Mesodermal cell (in vitro differentiated cells): ENCODE results near the gene CDHR4. TPM values are rescaled to one million over a fixed set of nuclear protein-coding genes. Genes with fewer than 3 reads are reported as not detected.

Experiments
- H3K27ac ChIP-seq: 2 replicates; pipeline ENCODE4 v1.7.0; 2013; ENCODE audit warnings: mild to moderate bottlenecking, low read depth, low read length, moderate library complexity; ENCODE audit not compliant: severe bottlenecking
- H3K36me3 ChIP-seq: 2 replicates; pipeline ENCODE4 v1.7.1; 2013; ENCODE audit warnings: mild to moderate bottlenecking, low read length, moderate library complexity; ENCODE audit not compliant: control insufficient read depth, insufficient read depth
- H3K4me1 ChIP-seq: one replicate; pipeline ENCODE4 v1.7.1; 2013; ENCODE audit warnings: mild to moderate bottlenecking, low read length; ENCODE audit not compliant: insufficient read depth, control insufficient read depth, poor library complexity, severe bottlenecking
- H3K4me3 ChIP-seq: 2 replicates; pipeline ENCODE4 v1.7.0; 2013; ENCODE audit warnings: low read length, control low read depth, mild to moderate bottlenecking; ENCODE audit not compliant: insufficient read depth, poor library complexity, severe bottlenecking; ENCODE audit errors: extremely low read depth
- H3K9me3 ChIP-seq: 2 replicates; pipeline ENCODE4 v1.7.1; 2013; ENCODE audit warnings: mild to moderate bottlenecking, low read length, moderate library complexity; ENCODE audit not compliant: control insufficient read depth
- WGBS, 2 experiments: methylation state at CpG; one replicate each; pipeline ENCODE4 v1.1.5; 2013; ENCODE audit warnings: missing lambda C conversion rate in 2 of 2; ENCODE audit not compliant: insufficient coverage in 2 of 2; 5-methylcytosine and 5-hydroxymethylcytosine counted together
- polyA plus RNA-seq, 2 experiments: library from polyadenylated mRNA; stranded (reverse); fragments of 50-300 nt; gene quantifications; one replicate each; pipeline ENCODE4 v1.2.3, GENCODE V29; 2013

Gene CDHR4
- not detected for polyA plus RNA-seq (2013, experiment 1 of 2)
- polyA plus RNA-seq (2013, experiment 2 of 2), result not detected

DNA sequence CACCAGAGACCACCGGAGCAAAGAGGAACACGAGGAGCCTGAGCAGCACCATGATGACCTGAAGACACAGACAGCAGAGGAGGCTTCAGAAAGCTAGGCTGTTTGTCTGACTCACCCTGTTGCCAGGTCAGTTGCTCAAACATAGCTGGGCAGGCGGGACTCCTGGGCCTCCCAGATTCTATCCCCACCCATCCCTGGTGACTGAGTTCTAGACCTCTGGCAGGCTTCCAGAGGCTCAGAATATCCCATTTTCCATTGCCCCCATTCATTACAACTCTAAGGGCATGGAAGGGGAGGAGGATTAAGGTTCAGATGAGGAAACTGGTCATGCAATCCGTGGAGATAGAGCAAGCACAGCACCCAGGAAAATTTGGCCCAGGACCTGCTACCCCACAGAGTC, at the start of gene CDHR4:
Gene CDHR4 (minus strand): TSS at position 113 of the 400 bp plus-strand sequence. CDS start 61 bp downstream, at position 52.
- no peaks in the 10 kb centered on the region for H3K9me3 ChIP-seq
- H3K4me1 ChIP-seq, result peaks cover 7% of the 10 kb centered on the region
- no peak within 1 kb of the TSS for H3K27ac ChIP-seq
- H3K4me3 ChIP-seq, result no peak within 1 kb of the TSS
- WGBS, 2 experiments, result 83 to 94% methylated on average over 2 of the region's 4 CpGs
- no peaks in the 10 kb centered on the region for H3K36me3 ChIP-seq

DNA sequence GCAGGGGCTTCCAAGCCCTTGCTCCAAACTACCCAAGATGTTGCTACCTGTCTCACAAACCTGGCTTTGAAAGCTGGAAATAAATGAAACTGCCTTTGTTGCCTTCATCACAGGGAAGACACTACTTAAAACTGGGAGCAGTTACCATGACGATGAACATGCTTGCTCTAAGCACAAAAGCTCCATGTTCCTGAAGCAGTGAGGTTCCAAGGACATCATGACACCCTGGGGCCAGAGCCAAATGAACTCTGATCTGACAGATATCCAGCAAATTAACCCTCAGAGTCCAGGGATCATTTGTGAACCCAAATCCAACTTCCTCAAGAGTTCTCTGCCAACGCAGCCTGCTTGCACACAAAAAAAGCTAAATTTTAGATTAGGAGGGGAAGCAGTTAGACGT, 46.0 kb upstream of the CDHR4 start:
- no peak overlapping the region for H3K27ac ChIP-seq
- no peaks in the 10 kb centered on the region for H3K9me3 ChIP-seq
- H3K36me3 ChIP-seq, result peaks cover 47% of the 10 kb centered on the region
- H3K4me3 ChIP-seq, result no peak overlapping the region
- WGBS, 2 experiments, result 73 to 91% methylated on average over 1 to 2 of the region's 3 CpGs
- no peaks in the 10 kb centered on the region for H3K4me1 ChIP-seq

- WGBS, 2 experiments, result 75 to 91% methylated on average over 3 to 5 of the region's 5 CpGs
- Histone ChIP-seq H3K27ac (no peak overlapping the region), H3K4me3 (no peak overlapping the region), H3K36me3 (peaks cover 56% of the 10 kb centered on the region), H3K4me1 (no peaks in the 10 kb centered on the region), H3K9me3 (no peaks in the 10 kb centered on the region)
These were observed 45.0 kb upstream of the CDHR4 start for GRCh38 chr3:49844464-49845183.

GRCh38 chr3:49842843-49843517, 43.3 kb upstream of the CDHR4 start:
- 83 to 95% methylated on average over 3 of the region's 3 CpGs for WGBS, 2 experiments
- Histone ChIP-seq H3K4me1 (no peaks in the 10 kb centered on the region), H3K27ac (no peak overlapping the region), H3K36me3 (peaks cover 63% of the 10 kb centered on the region), H3K4me3 (no peak overlapping the region), H3K9me3 (no peaks in the 10 kb centered on the region)

GRCh38 chr3:49841806-49842205, 42.1 kb upstream of the CDHR4 start:
- WGBS, 2 experiments, result 94 to 95% methylated on average over 5 of the region's 7 CpGs
- Histone ChIP-seq H3K4me1 (no peaks in the 10 kb centered on the region), H3K9me3 (no peaks in the 10 kb centered on the region), H3K27ac (no peak overlapping the region), H3K4me3 (no peak overlapping the region), H3K36me3 (peaks cover 67% of the 10 kb centered on the region)

DNA sequence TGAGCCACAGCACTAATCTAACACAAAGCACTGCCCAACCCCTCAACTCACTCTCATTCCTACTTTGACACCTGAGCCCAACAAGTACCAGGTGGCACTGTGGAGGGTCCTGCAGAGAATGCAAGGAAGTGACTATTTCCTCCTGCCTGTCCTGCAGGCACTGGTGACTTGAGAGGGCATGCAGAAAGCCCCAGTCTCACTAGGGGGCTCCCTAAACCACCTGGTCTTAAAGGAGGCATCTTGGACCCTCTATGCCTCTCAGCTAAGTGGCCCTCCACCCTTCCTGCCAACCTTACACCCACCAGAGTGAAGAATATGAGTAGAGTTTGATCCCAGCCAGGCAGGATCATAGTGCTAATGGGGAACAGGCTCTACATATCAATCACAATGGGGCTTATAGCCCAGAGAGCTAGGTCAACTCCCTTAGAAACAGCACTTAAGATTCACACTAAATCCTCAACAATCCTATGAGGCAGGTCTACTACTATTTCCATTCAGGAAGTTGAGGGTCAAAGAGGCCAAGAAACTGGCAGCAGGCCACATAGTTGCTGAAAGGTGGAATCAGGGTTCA, 41.5 kb upstream of the CDHR4 start:
- Histone ChIP-seq H3K4me3 (no peak overlapping the region), H3K9me3 (no peaks in the 10 kb centered on the region), H3K36me3 (peaks cover 69% of the 10 kb centered on the region), H3K27ac (no peak overlapping the region), H3K4me1 (no peaks in the 10 kb centered on the region)

DNA sequence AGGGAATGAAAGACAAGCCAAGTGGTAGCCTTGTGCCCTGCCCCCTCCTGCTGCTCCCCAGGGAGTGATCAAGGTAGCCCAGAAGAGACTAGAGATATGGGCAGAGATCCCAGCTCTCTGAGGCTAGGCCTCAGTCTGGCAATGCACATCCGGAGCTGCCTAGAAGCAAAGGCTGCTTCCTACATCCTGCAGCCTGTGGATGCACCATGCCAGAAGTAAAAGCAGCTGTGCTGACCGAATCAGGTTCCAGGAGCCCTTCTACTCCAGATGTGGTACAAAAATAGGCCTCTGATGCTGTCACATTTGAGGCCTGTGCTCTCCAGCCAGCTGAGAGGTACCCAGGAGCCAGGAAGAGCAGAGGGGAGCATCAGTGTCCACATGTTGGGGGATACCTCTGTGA, 40.7 kb upstream of the CDHR4 start:
- Histone ChIP-seq H3K9me3 (no peaks in the 10 kb centered on the region), H3K4me3 (no peak overlapping the region), H3K27ac (no peak overlapping the region), H3K36me3 (peaks cover 65% of the 10 kb centered on the region), H3K4me1 (no peaks in the 10 kb centered on the region)
- WGBS, 2 experiments, result 82 to 96% methylated on average over 2 of the region's 2 CpGs

DNA sequence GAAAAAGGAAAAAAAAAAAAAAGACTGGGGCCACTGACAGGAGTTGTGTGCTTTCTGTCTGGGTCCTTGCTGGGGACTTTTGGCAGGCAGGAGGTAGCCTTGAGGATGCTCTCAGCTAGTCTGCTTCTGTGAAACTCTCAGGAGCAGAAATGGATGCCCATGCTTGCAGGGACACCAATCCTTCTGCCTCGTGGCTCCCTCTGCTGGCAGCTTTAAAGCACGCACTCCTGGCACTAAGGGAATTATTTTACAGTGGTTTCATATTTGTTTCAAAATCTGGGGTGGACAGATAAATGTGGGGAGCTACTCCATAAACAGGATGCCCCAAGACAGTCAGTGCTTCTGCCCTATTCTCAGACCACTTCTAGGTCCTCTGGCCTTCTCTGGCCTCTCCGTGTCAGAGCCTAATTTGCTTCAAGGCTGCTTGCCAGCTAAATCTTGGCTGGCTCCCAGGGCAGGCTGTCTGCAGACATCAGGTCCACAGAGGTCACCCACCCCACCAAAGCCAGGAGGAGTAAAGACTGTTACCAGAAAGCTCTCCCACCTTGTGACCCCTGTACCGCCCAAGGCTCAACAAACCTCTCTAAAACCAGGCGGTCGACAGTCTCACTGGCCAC, 39.6 kb upstream of the CDHR4 start:
- no peak overlapping the region for H3K27ac ChIP-seq
- H3K4me3 ChIP-seq, result no peak overlapping the region
- WGBS, 2 experiments, result 27 to 100% methylated on average over 2 to 3 of the region's 6 CpGs

DNA sequence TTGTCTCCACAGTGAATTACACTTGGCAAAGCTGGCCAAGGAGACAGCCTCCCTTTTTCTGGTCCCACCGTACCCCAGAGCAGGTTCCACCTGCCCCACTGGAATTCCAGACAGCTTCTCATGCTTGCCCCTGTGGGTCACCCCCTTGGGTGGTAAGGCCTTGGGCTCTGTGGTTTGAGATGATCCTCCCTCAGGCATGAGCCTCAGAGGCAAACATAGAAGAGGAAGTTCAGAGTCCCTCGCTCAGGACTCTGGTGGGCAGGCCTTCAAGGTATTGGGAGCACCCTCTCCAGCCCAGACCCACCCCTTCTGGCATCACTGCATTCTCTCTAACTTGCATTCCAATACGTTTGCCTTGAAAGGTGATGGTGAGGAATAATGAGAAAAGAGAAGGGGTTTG, 31.7 kb upstream of the CDHR4 start:
- 80% methylated on average over 1 of the region's 3 CpGs for whole genome bisulfite sequencing, 2 experiments
- no peak overlapping the region for H3K4me3 ChIP-seq
- no peaks in the 10 kb centered on the region for H3K4me1 ChIP-seq
- H3K9me3 ChIP-seq, result no peaks in the 10 kb centered on the region
- peaks cover 45% of the 10 kb centered on the region for H3K36me3 ChIP-seq
- no peak overlapping the region for H3K27ac ChIP-seq

More for the DNA sequence above, 39.6 kb upstream of the CDHR4 start:
- H3K36me3 ChIP-seq, result peaks cover 55% of the 10 kb centered on the region
- no peaks in the 10 kb centered on the region for H3K4me1 ChIP-seq
- H3K9me3 ChIP-seq, result no peaks in the 10 kb centered on the region

DNA sequence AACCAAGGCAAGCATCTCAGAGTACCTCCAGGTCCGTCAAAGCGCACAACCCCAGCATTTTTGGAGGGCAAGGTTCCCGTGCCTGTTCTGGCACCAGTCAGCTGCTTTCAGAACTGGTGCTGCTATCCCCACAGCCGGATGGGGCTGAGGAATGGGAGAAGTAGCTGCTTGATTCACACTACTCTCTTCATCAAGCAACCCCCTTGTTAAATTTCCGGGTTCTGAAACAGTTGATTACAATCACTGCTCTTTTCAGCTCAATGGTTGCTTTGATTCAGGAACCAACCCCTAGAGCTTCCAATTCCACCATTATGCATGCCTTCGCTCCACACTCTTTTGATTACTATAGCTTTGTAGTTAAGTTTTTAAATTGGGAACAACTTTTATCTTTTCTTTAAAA, 26.3 kb upstream of the CDHR4 start:
- H3K9me3 ChIP-seq, result no peaks in the 10 kb centered on the region
- no peaks in the 10 kb centered on the region for H3K4me1 ChIP-seq
- peak overlapping the region; percentile 43 for H3K27ac ChIP-seq
- peaks cover 24% of the 10 kb centered on the region for H3K36me3 ChIP-seq
- 81 to 89% methylated on average over 3 to 4 of the region's 6 CpGs for WGBS, 2 experiments
- no peak overlapping the region for H3K4me3 ChIP-seq
